ENCODE data around the gene CCDC197.

The CCDC197 gene

GRCh38 chr14:93973607-93974006 is 23.5 kb upstream of the CCDC197 start:
- no peaks in the 10 kb centered on the region for H3K36me3 ChIP-seq (ENCODE audit: insufficient read depth, low read length)
- H3K9ac ChIP-seq (ENCODE audit: low read depth, low read length), result no peak overlapping the region
- no peaks in the 10 kb centered on the region for H3K79me2 ChIP-seq (ENCODE audit: insufficient read depth, low read length)
- peaks cover 5% of the 10 kb centered on the region; the same call in 1 of the 2 replicates for H4K20me1 ChIP-seq (ENCODE audit: insufficient read depth, low read length)
- DNase-seq (no peak), ATAC-seq (ENCODE audit: insufficient read depth, low read depth) (no peak)
- no peak overlapping the region for H3K4me3 ChIP-seq (ENCODE audit: low read depth in 1 of 2, low read length in 2 of 2)
- H3K4me2 ChIP-seq (ENCODE audit: insufficient read depth, low read length), result no peak overlapping the region
- H3K27ac ChIP-seq (ENCODE audit: low read length), result no peak overlapping the region
- H3K27me3 ChIP-seq (ENCODE audit: insufficient read depth, low read length, poor library complexity), result peaks cover 22% of the 10 kb centered on the region
- TF ChIP-seq EZH2 (IDR thresholded peaks at IDR 0.05; ENCODE audit: borderline replicate concordance, low read depth, low read length, severe bottlenecking), result no peak
- peaks cover 1% of the 10 kb centered on the region; the same call in 1 of the 2 replicates for H3K4me1 ChIP-seq (ENCODE audit: insufficient read depth, low read length)
- H2AFZ ChIP-seq (ENCODE audit: low read depth, low read length), result no peak overlapping the region
- H3K9me3 ChIP-seq (ENCODE audit: insufficient read depth, low read length, severe bottlenecking), result peaks cover 14% of the 10 kb centered on the region

- peaks cover under 1% of the 10 kb centered on the region; the same call in 1 of the 2 replicates for H4K20me1 ChIP-seq (ENCODE audit: insufficient read depth, low read length)
- no peaks in the 10 kb centered on the region for H3K79me2 ChIP-seq (ENCODE audit: insufficient read depth, low read length)
- ATAC-seq (ENCODE audit: insufficient read depth, low read depth) (no peak), DNase-seq (no peak)
- peaks cover 4% of the 10 kb centered on the region; the same call in 1 of the 2 replicates for H3K4me1 ChIP-seq (ENCODE audit: insufficient read depth, low read length)
- H3K4me2 ChIP-seq (ENCODE audit: insufficient read depth, low read length), result no peak overlapping the region
- peaks cover 19% of the 10 kb centered on the region for H3K27me3 ChIP-seq (ENCODE audit: insufficient read depth, low read length, poor library complexity)
- H3K9ac ChIP-seq (ENCODE audit: low read depth, low read length), result no peak overlapping the region
- H2AFZ ChIP-seq (ENCODE audit: low read depth, low read length), result no peak overlapping the region
- H3K36me3 ChIP-seq (ENCODE audit: insufficient read depth, low read length), result no peaks in the 10 kb centered on the region
- peaks cover 14% of the 10 kb centered on the region for H3K9me3 ChIP-seq (ENCODE audit: insufficient read depth, low read length, severe bottlenecking)
- no peak overlapping the region for H3K4me3 ChIP-seq (ENCODE audit: low read depth in 1 of 2, low read length in 2 of 2)
- TF ChIP-seq EZH2 (IDR thresholded peaks at IDR 0.05; ENCODE audit: borderline replicate concordance, low read depth, low read length, severe bottlenecking) (no peak), CTCF (IDR thresholded peaks at IDR 0.05; ENCODE audit: borderline replicate concordance, extremely low read depth, low read length, poor library complexity, severe bottlenecking) (no peak)
- H3K27ac ChIP-seq (ENCODE audit: low read length), result no peak overlapping the region
These were observed 22.8 kb upstream of the CCDC197 start for GRCh38 chr14:93974299-93974698.

GRCh38 chr14:93974833-93975232 is 22.3 kb upstream of the CCDC197 start:
- no peaks in the 10 kb centered on the region for H3K36me3 ChIP-seq (ENCODE audit: insufficient read depth, low read length)
- H3K9me3 ChIP-seq (ENCODE audit: insufficient read depth, low read length, severe bottlenecking), result peaks cover 14% of the 10 kb centered on the region
- no peak overlapping the region for H3K4me2 ChIP-seq (ENCODE audit: insufficient read depth, low read length)
- H3K9ac ChIP-seq (ENCODE audit: low read depth, low read length), result no peak overlapping the region
- no peaks in the 10 kb centered on the region; the same call in 1 of the 2 replicates for H4K20me1 ChIP-seq (ENCODE audit: insufficient read depth, low read length)
- H3K27me3 ChIP-seq (ENCODE audit: insufficient read depth, low read length, poor library complexity), result peaks cover 18% of the 10 kb centered on the region
- ATAC-seq (ENCODE audit: insufficient read depth, low read depth) (no peak), DNase-seq (no peak)
- H3K4me1 ChIP-seq (ENCODE audit: insufficient read depth, low read length), result peaks cover 4% of the 10 kb centered on the region; the same call in 1 of the 2 replicates
- H3K4me3 ChIP-seq (ENCODE audit: low read depth in 1 of 2, low read length in 2 of 2), result no peak overlapping the region
- no peaks in the 10 kb centered on the region for H3K79me2 ChIP-seq (ENCODE audit: insufficient read depth, low read length)
- TF ChIP-seq CTCF (IDR thresholded peaks at IDR 0.05; ENCODE audit: borderline replicate concordance, extremely low read depth, low read length, poor library complexity, severe bottlenecking), result no peak
- TF ChIP-seq EZH2 (IDR thresholded peaks at IDR 0.05; ENCODE audit: borderline replicate concordance, low read depth, low read length, severe bottlenecking), result no peak
- no peak overlapping the region for H3K27ac ChIP-seq (ENCODE audit: low read length)
- H2AFZ ChIP-seq (ENCODE audit: low read depth, low read length), result no peak overlapping the region

- TF ChIP-seq EZH2 (IDR thresholded peaks at IDR 0.05; ENCODE audit: borderline replicate concordance, low read depth, low read length, severe bottlenecking) (no peak), CTCF (IDR thresholded peaks at IDR 0.05; ENCODE audit: borderline replicate concordance, extremely low read depth, low read length, poor library complexity, severe bottlenecking) (no peak)
- no peaks in the 10 kb centered on the region for H3K36me3 ChIP-seq (ENCODE audit: insufficient read depth, low read length)
- H3K9ac ChIP-seq (ENCODE audit: low read depth, low read length), result no peak overlapping the region
- no peak overlapping the region for H2AFZ ChIP-seq (ENCODE audit: low read depth, low read length)
- peaks cover 14% of the 10 kb centered on the region for H3K9me3 ChIP-seq (ENCODE audit: insufficient read depth, low read length, severe bottlenecking)
- H3K79me2 ChIP-seq (ENCODE audit: insufficient read depth, low read length), result no peaks in the 10 kb centered on the region
- DNase-seq, result no peak
- no peaks in the 10 kb centered on the region for H4K20me1 ChIP-seq (ENCODE audit: insufficient read depth, low read length)
- ATAC-seq (ENCODE audit: insufficient read depth, low read depth), result no peak
- H3K4me1 ChIP-seq (ENCODE audit: insufficient read depth, low read length), result peaks cover 4% of the 10 kb centered on the region; the same call in 1 of the 2 replicates
- H3K27me3 ChIP-seq (ENCODE audit: insufficient read depth, low read length, poor library complexity), result peaks cover 18% of the 10 kb centered on the region
- H3K4me3 ChIP-seq (ENCODE audit: low read depth in 1 of 2, low read length in 2 of 2), result no peak overlapping the region
- H3K27ac ChIP-seq (ENCODE audit: low read length), result no peak overlapping the region
- H3K4me2 ChIP-seq (ENCODE audit: insufficient read depth, low read length), result no peak overlapping the region
These were observed 21.2 kb upstream of the CCDC197 start for GRCh38 chr14:93975791-93976476.

Data from DND-41 (cell line).